CD4-positive, alpha-beta T cell (primary cell): ENCODE measurements around the gene SCRT2. TPM values are rescaled to one million over a fixed set of nuclear protein-coding genes. Genes with fewer than 3 reads are reported as not detected.
A peak's percentile ranks its signal among the peaks of the same experiment; 100 is the strongest.

Source experiments
- ATAC-seq: fragments of 200-7000 bp; cut with Tn5 transposase; one replicate; pipeline ENCODE4 v1.10.0; 2022; ENCODE audit warnings: mild to moderate bottlenecking; ENCODE audit not compliant: poor library complexity
- CTCF ChIA-PET: fragments of 350-600 bp; sonication (Branson Sonifier 250); formaldehyde crosslinking; loops from one replicate; lab custom pipeline; 2021; ENCODE audit warnings: antibody characterized with exemption, inconsistent platforms; lab: Charles Lee
- POLR2A ChIA-PET: fragments of 350-600 bp; sonication (Branson Sonifier 250); formaldehyde crosslinking; loops from one replicate; lab custom pipeline; 2021; ENCODE audit warnings: antibody characterized with exemption, inconsistent platforms; lab: Charles Lee
- DNase-seq, 14 experiments: peaks; one replicate each; pipeline ENCODE4 v3.0.0-alpha.2; 2013 to 2020; ENCODE audit warnings: mixed read lengths in 2 of 14
- H3K27ac ChIP-seq, 2 donors: one replicate each; pipeline versions ENCODE4 v1.5.1 to v1.7.0; 2013; ENCODE audit warnings: low read length in 2 of 2, low read depth in 1 of 2, mild to moderate bottlenecking in 1 of 2
- H3K27me3 ChIP-seq, 2 experiments: 1 replicate in 1 of 2; 2 replicates in 1 of 2; pipeline versions ENCODE4 v1.6.1 to v1.7.0; 2013; ENCODE audit warnings: low read length in 2 of 2, control low read depth in 1 of 2, mild to moderate bottlenecking in 1 of 2, moderate library complexity in 1 of 2; ENCODE audit not compliant: insufficient read depth in 2 of 2, control insufficient read depth in 1 of 2
- H3K36me3 ChIP-seq: one replicate; pipeline ENCODE4 v1.6.1; 2013; ENCODE audit warnings: low read length, control low read depth; ENCODE audit not compliant: insufficient read depth
- H3K4me1 ChIP-seq: one replicate; pipeline ENCODE4 v1.6.1; 2013; ENCODE audit warnings: low read length, control low read depth; ENCODE audit not compliant: insufficient read depth
- H3K4me3 ChIP-seq: one replicate; pipeline ENCODE4 v1.5.1; 2013; ENCODE audit warnings: mild to moderate bottlenecking, low read length, moderate library complexity
- H3K9me3 ChIP-seq, 2 experiments: 1 replicate in 1 of 2; 2 replicates in 1 of 2; pipeline versions ENCODE4 v1.6.1 to v1.7.0; 2013; ENCODE audit warnings: low read length in 2 of 2, mild to moderate bottlenecking in 2 of 2, control low read depth in 1 of 2, moderate library complexity in 1 of 2; ENCODE audit not compliant: control insufficient read depth in 1 of 2, insufficient read depth in 1 of 2
- H3K27ac Mint-ChIP-seq: one replicate; pipeline ENCODE4 v1.8.0; 2020; ENCODE audit warnings: mixed read lengths
- H3K27me3 Mint-ChIP-seq: one replicate; pipeline ENCODE4 v1.8.0; 2021; ENCODE audit warnings: mixed read lengths
- H3K36me3 Mint-ChIP-seq: one replicate; pipeline ENCODE4 v1.8.0; 2021; ENCODE audit warnings: low read depth, mixed read lengths
- H3K4me1 Mint-ChIP-seq: one replicate; pipeline ENCODE4 v1.8.0; 2021; ENCODE audit warnings: low read depth, mixed read lengths
- H3K4me3 Mint-ChIP-seq: one replicate; pipeline ENCODE4 v1.8.0; 2020; ENCODE audit warnings: mild to moderate bottlenecking, mixed read lengths
- H3K9me3 Mint-ChIP-seq: one replicate; pipeline ENCODE4 v1.8.0; 2020; ENCODE audit warnings: mixed read lengths
- CTCF ChIP-seq: fragments of 200-600 bp; IDR thresholded peaks from one replicate; pipeline ENCODE4 v1.8.0; 2022; ENCODE audit warnings: antibody characterized with exemption, mild to moderate bottlenecking
- intact Hi-C, 2 experiments: fragments of 100-400 bp; cut with DNase I in 1 of 2; cut with micrococcal nuclease in 1 of 2; formaldehyde crosslinking; loops; one replicate each; pipeline versions ENCODE4 v1.15.1 to v1.9.0; 2023 to 2025; cut with DNase I, micrococcal nuclease
- total RNA-seq, 174 experiments: library from RNA in 2 of 174; stranded (reverse) in 2 of 174; gene quantifications; one replicate each; pipeline ENCODE4 v1.2.3 and lab custom pipeline; 2021 to 2026

SCRT2 gene
- total RNA-seq, 2 experiments from 2014 or later: not detected

GRCh38 chr20:658202-658601 lies 17.4 kb downstream of the SCRT2 start:
- CTCF ChIA-PET: no interaction called here
- no peak overlapping the region for H3K27ac ChIP-seq

GRCh38 chr20:655726-656624 lies 19.6 kb downstream of the SCRT2 start:
- intact Hi-C loops: no loop called here
- no peak for ATAC-seq
- H3K4me3 ChIP-seq: no peak overlapping the region
- TF ChIP-seq CTCF: no peak
- POLR2A ChIA-PET: no interaction called here
- peaks cover 23% of the 10 kb centered on the region for H3K4me1 ChIP-seq
- H3K9me3 ChIP-seq: no peaks in the 10 kb centered on the region
- H3K27me3 ChIP-seq: peaks cover 17 to 31% of the 10 kb centered on the region in 2 experiments
- Mint-ChIP-seq H3K9me3 (no peaks in the 10 kb centered on the region), H3K36me3 (no peaks in the 10 kb centered on the region), H3K4me3 (peak overlapping the region; percentile 67), H3K27me3 (peaks cover 42% of the 10 kb centered on the region), H3K27ac (no peak overlapping the region), H3K4me1 (peaks cover 23% of the 10 kb centered on the region)
- H3K27ac ChIP-seq: no peak overlapping the region
- no peak for DNase-seq
- H3K36me3 ChIP-seq: no peaks in the 10 kb centered on the region
- CTCF ChIA-PET: interaction anchor here (3.1 kb wide), 1 partner anchor 10 kb away, joined by 10 read pairs; no protein-coding TSS in a partner anchor

More at GRCh38 chr20:658202-658601, 17.4 kb downstream of the SCRT2 start:
- Mint-ChIP-seq H3K4me1 (peaks cover 10% of the 10 kb centered on the region), H3K27me3 (peaks cover 60% of the 10 kb centered on the region), H3K4me3 (no peak overlapping the region), H3K27ac (no peak overlapping the region), H3K36me3 (no peaks in the 10 kb centered on the region), H3K9me3 (no peaks in the 10 kb centered on the region)
- ATAC-seq (no peak), DNase-seq (no peak)
- no peak for TF ChIP-seq CTCF
- Histone ChIP-seq H3K4me3 (no peak overlapping the region), H3K4me1 (peaks cover 9% of the 10 kb centered on the region), H3K27me3 (peaks cover 34 to 53% of the 10 kb centered on the region in 2 experiments), H3K36me3 (no peaks in the 10 kb centered on the region), H3K9me3 (peaks cover 0 to 6% of the 10 kb centered on the region in 2 experiments)
- POLR2A ChIA-PET: no interaction called here
- intact Hi-C loops: no loop called here

- Histone ChIP-seq H3K9me3 (no peaks in the 10 kb centered on the region), H3K36me3 (no peaks in the 10 kb centered on the region), H3K4me3 (no peak overlapping the region), H3K4me1 (peaks cover 23% of the 10 kb centered on the region), H3K27me3 (peaks cover 8 to 17% of the 10 kb centered on the region in 2 experiments), H3K27ac (no peak overlapping the region)
- peaks cover 6% of the 10 kb centered on the region for H3K36me3 Mint-ChIP-seq
- TF ChIP-seq CTCF: no peak
- ATAC-seq (no peak), DNase-seq (no peak)
- H3K4me3 Mint-ChIP-seq: peak overlapping the region; percentile 86
- POLR2A ChIA-PET: no interaction called here
- intact Hi-C loops: loop anchor here in 1 of 2 experiments (5.0 kb wide), 1 partner anchor 178 kb away; the partner anchor contains the start of gene FAM110A
- no peak overlapping the region for H3K27ac Mint-ChIP-seq
- CTCF ChIA-PET: interaction anchor here (3.1 kb wide), 1 partner anchor 9 kb away, joined by 10 read pairs; no protein-coding TSS in a partner anchor
- no peaks in the 10 kb centered on the region for H3K9me3 Mint-ChIP-seq
- H3K27me3 Mint-ChIP-seq: peaks cover 34% of the 10 kb centered on the region
- H3K4me1 Mint-ChIP-seq: peaks cover 34% of the 10 kb centered on the region
Observed at GRCh38 chr20:654417-654750, 21.2 kb downstream of the SCRT2 start.
